Testis (tissue), 3 donors: ENCODE data around the gene SCRN1. TPM values are rescaled to one million over a fixed set of nuclear protein-coding genes. Genes with fewer than 3 reads are reported as not detected.

Experiments
- DNase-seq: peaks from one replicate; pipeline ENCODE4 v3.0.0-alpha.2; 2019
- H3K27ac ChIP-seq, 2 donors: fragments of 200-600 bp; sonication (generic); one replicate each; pipeline ENCODE4 v1.5.1; 2019
- H3K27me3 ChIP-seq: fragments of 200-600 bp; sonication (generic); one replicate; pipeline ENCODE4 v1.5.1; 2019
- H3K36me3 ChIP-seq: fragments of 200-600 bp; sonication (generic); one replicate; pipeline ENCODE4 v1.5.1; 2017; ENCODE audit warnings: low read depth; ENCODE audit errors: missing control alignments
- H3K4me1 ChIP-seq: fragments of 200-600 bp; sonication (generic); one replicate; pipeline ENCODE4 v1.5.1; 2019
- H3K4me3 ChIP-seq, 2 donors: fragments of 200-600 bp; sonication (generic); one replicate each; pipeline ENCODE4 v1.5.1; 2017 to 2019
- H3K9me3 ChIP-seq: fragments of 200-600 bp; sonication (generic); one replicate; pipeline ENCODE4 v1.5.1; 2017
- POLR2A ChIP-seq: fragments of 450-650 bp; IDR thresholded peaks from one replicate; pipeline ENCODE4 v1.6.1; 2017; ENCODE audit warnings: antibody characterized with exemption, mild to moderate bottlenecking, moderate library complexity
- WGBS, 2 donors: methylation state at CpG; one replicate each; pipeline ENCODE4 v1.1.5; 2018; 5-methylcytosine and 5-hydroxymethylcytosine counted together
- intact Hi-C: fragments of 100-400 bp; cut with DNase I; formaldehyde crosslinking; loops from one replicate; pipeline ENCODE4 v1.15.1; 2023; ENCODE audit warnings: low total_unique reads
- polyA plus RNA-seq: library from polyadenylated mRNA; stranded (reverse); fragments of 350-450 nt; fragmentation: Illumina TruSeq; extraction: RNeasy Lipid Tissue Mini Kit (QIAGEN cat#74804); gene quantifications from one replicate; pipeline ENCODE4 v1.2.3, GENCODE V29; 2014; ENCODE audit warnings: low read depth, low replicate concordance; ENCODE audit not compliant: insufficient read depth
- total RNA-seq, 2 donors: library from RNA; depleted of rRNA; stranded (reverse); fragments of >200 nt; gene quantifications; one replicate each; pipeline ENCODE4 v1.2.3, GENCODE V29; 2016
- TF ChIP-seq, protein P1 (sequence below), 3 experiments: fragments of 450-650 bp in 2 of 3; fragments of 200-600 bp in 1 of 3; sonication (generic) in 1 of 3; IDR thresholded peaks; one replicate each; pipeline ENCODE4 v1.5.1; 2016 to 2019; ENCODE audit warnings: antibody characterized with exemption in 3 of 3, mild to moderate bottlenecking in 2 of 3, moderate library complexity in 1 of 3

The SCRN1 gene
- total and polyA plus RNA-seq, 3 donors from 2014 or later: 56.8 to 107 (median 78.0) TPM

DNA sequence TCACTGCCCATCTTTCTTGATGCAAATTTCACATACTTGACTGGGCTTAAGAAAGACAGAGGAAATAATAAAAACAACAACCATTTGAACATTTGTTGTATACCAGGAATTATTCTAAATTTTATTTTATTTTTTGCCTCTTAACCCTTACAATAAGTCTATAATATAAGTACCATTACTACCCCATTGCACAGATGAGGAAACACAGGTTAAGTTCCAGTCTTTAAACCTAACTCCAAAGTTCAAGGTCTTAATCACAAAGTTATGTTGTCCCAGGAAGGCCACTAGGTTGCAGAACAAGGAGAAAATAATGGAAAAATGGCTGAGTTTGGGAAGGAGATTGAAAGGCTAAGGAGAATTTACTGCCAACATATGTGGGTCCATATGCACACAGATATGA lies 33.4 kb upstream of the SCRN1 start:
- Histone ChIP-seq H3K4me3 (no peak overlapping the region), H3K4me1 (peaks cover 16% of the 10 kb centered on the region), H3K27me3 (no peaks in the 10 kb centered on the region), H3K27ac (no peak overlapping the region), H3K36me3 (no peaks in the 10 kb centered on the region), H3K9me3 (no peaks in the 10 kb centered on the region)
- intact Hi-C loops: no loop called here
- no peak for TF ChIP-seq POLR2A
- TF ChIP-seq, protein P1, sequence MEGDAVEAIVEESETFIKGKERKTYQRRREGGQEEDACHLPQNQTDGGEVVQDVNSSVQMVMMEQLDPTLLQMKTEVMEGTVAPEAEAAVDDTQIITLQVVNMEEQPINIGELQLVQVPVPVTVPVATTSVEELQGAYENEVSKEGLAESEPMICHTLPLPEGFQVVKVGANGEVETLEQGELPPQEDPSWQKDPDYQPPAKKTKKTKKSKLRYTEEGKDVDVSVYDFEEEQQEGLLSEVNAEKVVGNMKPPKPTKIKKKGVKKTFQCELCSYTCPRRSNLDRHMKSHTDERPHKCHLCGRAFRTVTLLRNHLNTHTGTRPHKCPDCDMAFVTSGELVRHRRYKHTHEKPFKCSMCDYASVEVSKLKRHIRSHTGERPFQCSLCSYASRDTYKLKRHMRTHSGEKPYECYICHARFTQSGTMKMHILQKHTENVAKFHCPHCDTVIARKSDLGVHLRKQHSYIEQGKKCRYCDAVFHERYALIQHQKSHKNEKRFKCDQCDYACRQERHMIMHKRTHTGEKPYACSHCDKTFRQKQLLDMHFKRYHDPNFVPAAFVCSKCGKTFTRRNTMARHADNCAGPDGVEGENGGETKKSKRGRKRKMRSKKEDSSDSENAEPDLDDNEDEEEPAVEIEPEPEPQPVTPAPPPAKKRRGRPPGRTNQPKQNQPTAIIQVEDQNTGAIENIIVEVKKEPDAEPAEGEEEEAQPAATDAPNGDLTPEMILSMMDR (IDR thresholded peaks at IDR 0.05): no peak
- no peak for DNase-seq

DNA sequence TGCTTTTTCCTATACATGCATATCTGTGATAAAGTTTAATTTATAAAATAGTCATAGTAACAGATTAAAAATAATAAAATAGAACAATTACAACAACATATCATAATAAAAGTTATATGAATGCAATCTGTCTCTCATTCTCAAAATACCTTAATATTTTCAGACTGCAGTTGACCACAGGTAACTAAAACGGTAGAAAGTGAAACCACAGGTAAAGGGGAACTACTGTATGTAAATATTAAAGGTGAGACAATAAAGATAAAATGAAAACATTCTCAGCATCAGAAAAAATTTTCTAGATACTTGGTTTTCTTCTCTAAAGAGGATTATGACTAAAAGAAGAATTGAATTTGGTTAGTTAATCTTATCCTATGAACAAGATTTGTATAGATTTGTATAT lies 30.9 kb upstream of the SCRN1 start:
- no peak for DNase-seq
- Histone ChIP-seq H3K4me3 (no peak overlapping the region), H3K9me3 (no peaks in the 10 kb centered on the region), H3K27ac (no peak overlapping the region), H3K36me3 (no peaks in the 10 kb centered on the region), H3K27me3 (no peaks in the 10 kb centered on the region), H3K4me1 (peaks cover 8% of the 10 kb centered on the region)
- TF ChIP-seq, protein P1 (IDR thresholded peaks at IDR 0.05): no peak
- TF ChIP-seq POLR2A: no peak
- WGBS, 2 donors: 84 to 85% methylated on average over 1 of the region's 1 CpG
- intact Hi-C loops: no loop called here

DNA sequence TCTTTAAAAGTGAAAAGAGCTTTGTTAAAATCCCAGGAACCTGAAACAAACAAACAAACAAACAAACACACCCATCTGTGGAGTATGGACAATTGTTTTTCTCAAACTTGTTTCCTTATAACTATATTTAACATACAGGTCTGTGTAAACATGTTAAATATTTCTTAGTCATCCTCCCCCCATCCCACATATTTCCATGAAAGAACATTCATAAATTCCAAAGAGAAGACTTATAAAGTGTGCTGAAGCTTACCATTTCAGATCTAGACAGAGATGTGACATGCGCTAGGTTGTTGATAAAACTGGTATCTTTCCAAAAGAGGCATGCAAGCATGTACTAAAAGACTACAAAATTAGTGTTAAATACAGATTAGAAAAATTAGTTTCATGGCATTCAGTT lies 30.4 kb upstream of the SCRN1 start:
- Histone ChIP-seq H3K4me1 (peaks cover 2% of the 10 kb centered on the region), H3K36me3 (no peaks in the 10 kb centered on the region), H3K4me3 (no peak overlapping the region), H3K9me3 (no peaks in the 10 kb centered on the region), H3K27me3 (no peaks in the 10 kb centered on the region), H3K27ac (no peak overlapping the region)
- DNase-seq: no peak
- 95 to 97% methylated on average over 1 of the region's 1 CpG for WGBS, 2 donors
- intact Hi-C loops: no loop called here
- no peak for TF ChIP-seq POLR2A
- TF ChIP-seq, protein P1 (IDR thresholded peaks at IDR 0.05): no peak

DNA sequence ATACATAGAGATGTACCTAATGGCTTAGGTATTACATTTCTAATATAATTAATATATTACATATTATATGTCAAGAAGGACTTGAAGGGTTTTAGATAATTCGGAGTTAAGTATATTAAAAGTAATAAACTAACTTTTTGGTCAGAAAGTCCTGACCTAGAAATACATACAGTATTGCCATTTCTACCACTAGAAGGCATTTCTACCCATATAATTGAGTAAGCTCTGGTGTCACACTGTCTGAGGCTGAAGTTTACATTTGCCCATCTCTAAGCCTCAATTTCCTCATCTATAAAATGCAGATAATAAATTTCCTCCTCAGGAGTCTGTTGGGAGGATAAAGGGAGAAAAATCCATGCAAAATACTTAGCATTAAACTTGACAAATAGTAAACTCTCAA lies 29.8 kb upstream of the SCRN1 start:
- Histone ChIP-seq H3K27ac (no peak overlapping the region), H3K4me3 (no peak overlapping the region), H3K27me3 (no peaks in the 10 kb centered on the region), H3K4me1 (no peaks in the 10 kb centered on the region), H3K9me3 (no peaks in the 10 kb centered on the region), H3K36me3 (no peaks in the 10 kb centered on the region)
- DNase-seq: no peak
- TF ChIP-seq POLR2A: no peak
- TF ChIP-seq, protein P1 (IDR thresholded peaks at IDR 0.05): no peak
- intact Hi-C loops: no loop called here
- 85 to 88% methylated on average over 1 of the region's 1 CpG for WGBS, 2 donors

DNA sequence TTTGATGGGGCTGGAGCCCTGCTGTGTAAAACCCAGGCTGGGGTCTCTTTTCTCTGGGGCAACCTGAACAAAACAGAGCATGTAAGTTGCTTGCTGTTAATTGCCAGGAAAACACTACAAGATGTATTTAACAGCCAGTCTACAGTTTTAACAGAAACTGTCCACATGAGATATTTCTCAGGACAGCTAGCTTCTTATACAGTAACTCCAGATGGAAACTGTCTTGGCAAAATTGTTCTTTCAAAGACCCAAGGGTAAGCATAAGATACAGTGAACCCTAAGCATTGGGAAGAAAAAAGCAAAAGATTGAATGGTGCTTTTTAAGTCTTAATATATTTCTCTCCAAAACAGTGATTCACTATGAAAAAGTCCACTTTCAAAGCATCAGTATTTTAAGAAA lies 28.9 kb upstream of the SCRN1 start:
- intact Hi-C loops: no loop called here
- no peaks in the 10 kb centered on the region for H3K36me3 ChIP-seq
- H3K9me3 ChIP-seq: no peaks in the 10 kb centered on the region
- no peak overlapping the region for H3K27ac ChIP-seq
- H3K4me3 ChIP-seq: no peak overlapping the region
- no peak for DNase-seq
- no peaks in the 10 kb centered on the region for H3K27me3 ChIP-seq
- TF ChIP-seq POLR2A: no peak
- TF ChIP-seq, protein P1 (IDR thresholded peaks at IDR 0.05): no peak
- H3K4me1 ChIP-seq: no peaks in the 10 kb centered on the region
